Common myeloid progenitor, CD34-positive (primary cell): Measurements from ENCODE around the gene KNG1.

Source experiments
- CTCF ChIA-PET: fragments of 350-600 bp; sonication (Branson Sonifier 250); formaldehyde crosslinking; loops from one replicate; lab custom pipeline; 2021; ENCODE audit warnings: antibody characterized with exemption; lab: Charles Lee
- POLR2A ChIA-PET: fragments of 350-600 bp; sonication (Branson Sonifier 250); formaldehyde crosslinking; loops from one replicate; lab custom pipeline; 2021; ENCODE audit warnings: antibody characterized with exemption; lab: Charles Lee
- DNase-seq, 3 donors: peaks; one replicate each; pipeline versions ENCODE4 v3.0.0 to v3.0.0-alpha.2; 2013
- H3K27ac ChIP-seq, 2 experiments: 1 replicate in 1 of 2; 2 replicates in 1 of 2; pipeline ENCODE4 v1.7.0; 2013; ENCODE audit warnings: inconsistent platforms in 2 of 2, low read length in 2 of 2, mild to moderate bottlenecking in 2 of 2, low read depth in 1 of 2, moderate library complexity in 1 of 2; ENCODE audit not compliant: severe bottlenecking in 2 of 2, insufficient read depth in 1 of 2, poor library complexity in 1 of 2
- H3K27me3 ChIP-seq, 5 experiments: replicated peaks in 2 of 5; 1 replicate in 3 of 5; 2 replicates in 2 of 5; pipeline versions ENCODE4 v1.6.1 to v1.7.0; 2013; ENCODE audit warnings: low read length in 4 of 5, mild to moderate bottlenecking in 2 of 5, moderate library complexity in 2 of 5, inconsistent platforms in 1 of 5; ENCODE audit not compliant: insufficient read depth in 5 of 5, control insufficient read depth in 4 of 5
- H3K36me3 ChIP-seq, 4 experiments: 1 replicate in 2 of 4; 2 replicates in 2 of 4; pipeline versions ENCODE4 v1.6.1 to v1.7.0; 2013; ENCODE audit warnings: low read length in 3 of 4, control low read depth in 1 of 4, mild to moderate bottlenecking in 1 of 4; ENCODE audit not compliant: control insufficient read depth in 4 of 4, insufficient read depth in 4 of 4
- H3K4me1 ChIP-seq, 4 experiments: 1 replicate in 3 of 4; 2 replicates in 1 of 4; pipeline versions ENCODE4 v1.6.1 to v1.7.1; 2013; ENCODE audit warnings: low read length in 3 of 4, mild to moderate bottlenecking in 3 of 4, control low read depth in 1 of 4, inconsistent platforms in 1 of 4, moderate library complexity in 1 of 4; ENCODE audit not compliant: control insufficient read depth in 4 of 4, insufficient read depth in 4 of 4; ENCODE audit errors: control extremely low read depth in 1 of 4
- H3K4me3 ChIP-seq, 7 experiments: 1 replicate in 4 of 7; 2 replicates in 3 of 7; pipeline versions ENCODE4 v1.5.1 to v1.7.0; 2013; ENCODE audit warnings: mild to moderate bottlenecking in 7 of 7, low read length in 6 of 7, moderate library complexity in 6 of 7, inconsistent platforms in 2 of 7, low read depth in 2 of 7, control low read depth in 1 of 7; ENCODE audit not compliant: insufficient read depth in 4 of 7, control insufficient read depth in 1 of 7; ENCODE audit errors: extremely low read depth in 1 of 7
- H3K9me3 ChIP-seq, 5 experiments: 1 replicate in 4 of 5; 2 replicates in 1 of 5; pipeline versions ENCODE4 v1.6.1 to v1.7.1; 2013; ENCODE audit warnings: low read length in 4 of 5, mild to moderate bottlenecking in 2 of 5, inconsistent platforms in 1 of 5, low read depth in 1 of 5, moderate library complexity in 1 of 5; ENCODE audit not compliant: control insufficient read depth in 4 of 5, insufficient read depth in 2 of 5; ENCODE audit errors: control extremely low read depth in 1 of 5
- WGBS: methylation state at CpG from one replicate; pipeline ENCODE4 v1.1.5; 2013; ENCODE audit not compliant: insufficient coverage; 5-methylcytosine and 5-hydroxymethylcytosine counted together

KNG1 gene

GRCh38 chr3:186754006-186754405 lies 36.8 kb downstream of the KNG1 start:
- POLR2A ChIA-PET, result no interaction called here
- CTCF ChIA-PET, result no interaction called here

GRCh38 chr3:186754871-186755270 lies 37.7 kb downstream of the KNG1 start:
- WGBS, result 96% methylated on average over 5 of the region's 5 CpGs
- no peaks in the 10 kb centered on the region for H3K36me3 ChIP-seq
- H3K4me3 ChIP-seq, result no peak overlapping the region
- no peaks in the 10 kb centered on the region for H3K4me1 ChIP-seq
- no peak overlapping the region for H3K27ac ChIP-seq
- ChIA-PET POLR2A (no interaction called here), CTCF (interaction anchor here (0.7 kb wide), 1 partner anchor 17 kb away, joined by 3 read pairs; no protein-coding TSS in a partner anchor)
- H3K27me3 ChIP-seq, result peaks cover 0 to 2% (median 0%) of the 10 kb centered on the region in 5 experiments
- H3K9me3 ChIP-seq, result no peaks in the 10 kb centered on the region
- DNase-seq, result no peak

More at GRCh38 chr3:186754006-186754405, 36.8 kb downstream of the KNG1 start:
- H3K27me3 ChIP-seq, result peaks cover 0 to 2% (median 0%) of the 10 kb centered on the region in 5 experiments
- H3K9me3 ChIP-seq, result no peaks in the 10 kb centered on the region
- no peak overlapping the region for H3K27ac ChIP-seq
- no peaks in the 10 kb centered on the region for H3K4me1 ChIP-seq
- H3K4me3 ChIP-seq, result no peak overlapping the region
- no peak for DNase-seq
- 91% methylated on average over 4 of the region's 7 CpGs for WGBS
- no peaks in the 10 kb centered on the region for H3K36me3 ChIP-seq

- no peak overlapping the region for H3K27ac ChIP-seq
- H3K36me3 ChIP-seq, result no peaks in the 10 kb centered on the region
- CTCF ChIA-PET, result interaction anchor here (1.0 kb wide), 1 partner anchor 142 kb away, joined by 3 read pairs; no protein-coding TSS in a partner anchor
- POLR2A ChIA-PET, result no interaction called here
- no peaks in the 10 kb centered on the region for H3K9me3 ChIP-seq
- WGBS, result no CpG with 5 or more reads among the region's 8 CpGs
- no peaks in the 10 kb centered on the region for H3K4me1 ChIP-seq
- no peak overlapping the region for H3K4me3 ChIP-seq
- DNase-seq, result no peak
- peaks cover 0 to 2% (median 0%) of the 10 kb centered on the region in 5 experiments for H3K27me3 ChIP-seq
Measured at GRCh38 chr3:186757214-186757613, 40.1 kb downstream of the KNG1 start.

GRCh38 chr3:186757686-186758220 lies 40.6 kb downstream of the KNG1 start:
- H3K27ac ChIP-seq, result no peak overlapping the region
- no peaks in the 10 kb centered on the region for H3K4me1 ChIP-seq
- no peak overlapping the region for H3K4me3 ChIP-seq
- WGBS, result 95% methylated on average over 5 of the region's 8 CpGs
- ChIA-PET CTCF (no interaction called here), POLR2A (no interaction called here)
- no peaks in the 10 kb centered on the region for H3K36me3 ChIP-seq
- DNase-seq, result no peak
- peaks cover 0 to 2% (median 0%) of the 10 kb centered on the region in 5 experiments for H3K27me3 ChIP-seq
- H3K9me3 ChIP-seq, result no peaks in the 10 kb centered on the region

GRCh38 chr3:186759231-186759930 lies 42.2 kb downstream of the KNG1 start:
- Histone ChIP-seq H3K27ac (no peak overlapping the region), H3K27me3 (peaks cover 0 to 2% (median 0%) of the 10 kb centered on the region in 5 experiments), H3K9me3 (no peaks in the 10 kb centered on the region), H3K4me1 (no peaks in the 10 kb centered on the region), H3K4me3 (no peak overlapping the region), H3K36me3 (no peaks in the 10 kb centered on the region)
- WGBS, result 90% methylated on average over 6 of the region's 11 CpGs
- CTCF ChIA-PET, result no interaction called here
- DNase-seq, result no peak
- POLR2A ChIA-PET, result interaction anchor here (1.1 kb wide), 1 partner anchor 24 kb away, joined by 3 read pairs; the partner anchor contains the start of gene EIF4A2

GRCh38 chr3:186760141-186760833 lies 43.1 kb downstream of the KNG1 start:
- WGBS, result 100% methylated on average over 6 of the region's 10 CpGs
- Histone ChIP-seq H3K4me1 (no peaks in the 10 kb centered on the region), H3K4me3 (no peak overlapping the region), H3K9me3 (no peaks in the 10 kb centered on the region), H3K27ac (no peak overlapping the region), H3K27me3 (peaks cover 0 to 2% (median 0%) of the 10 kb centered on the region in 5 experiments), H3K36me3 (no peaks in the 10 kb centered on the region)
- no peak for DNase-seq
- ChIA-PET CTCF (no interaction called here), POLR2A (no interaction called here)
